SK-N-SH treated with all-trans-retinoic acid at 6 μM for 48 hours (cell line): Measurements from ENCODE around the gene SAMD1.

Experiments used
- ARNTL ChIP-seq: fragments of 450-650 bp; formaldehyde crosslinking; IDR thresholded peaks from 2 replicates; pipeline ENCODE4 v1.5.0; 2020; ENCODE audit warnings: low read depth, mild to moderate bottlenecking, moderate library complexity, borderline replicate concordance
- BACH2 ChIP-seq: fragments of 250-450 bp; sonication (Bioruptor Pico); IDR thresholded peaks from 2 replicates; pipeline ENCODE4 v1.9.0; 2021; ENCODE audit warnings: mild to moderate bottlenecking, borderline replicate concordance
- CREB5 ChIP-seq: fragments of 250-450 bp; sonication (Bioruptor Pico); IDR thresholded peaks from 2 replicates; pipeline ENCODE4 v1.5.1; 2020; ENCODE audit warnings: low read depth, mild to moderate bottlenecking, moderate library complexity
- CSDC2 ChIP-seq: fragments of 250-450 bp; sonication (Bioruptor Pico); IDR thresholded peaks from 2 replicates; pipeline ENCODE4 v1.5.0; 2020; ENCODE audit warnings: mild to moderate bottlenecking, moderate library complexity
- CSRNP3 ChIP-seq: fragments of 250-450 bp; sonication (Bioruptor Pico); IDR thresholded peaks from 2 replicates; pipeline ENCODE4 v1.5.1; 2021; ENCODE audit warnings: mild to moderate bottlenecking, moderate library complexity
- ISL1 ChIP-seq: fragments of 250-450 bp; sonication (Bioruptor Pico); IDR thresholded peaks from 2 replicates; pipeline ENCODE4 v2.1.2; 2022; ENCODE audit warnings: mild to moderate bottlenecking, moderate library complexity
- OSR1 ChIP-seq: fragments of 250-450 bp; sonication (Bioruptor Pico); IDR thresholded peaks from 2 replicates; pipeline ENCODE4 v1.8.0; 2022; ENCODE audit warnings: moderate library complexity, mild to moderate bottlenecking, inconsistent platforms
- PATZ1 ChIP-seq: fragments of 250-450 bp; sonication (Bioruptor Pico); IDR thresholded peaks from 2 replicates; pipeline ENCODE4 v1.8.0; 2020; ENCODE audit warnings: mild to moderate bottlenecking, moderate library complexity, borderline replicate concordance
- POU6F1 ChIP-seq: fragments of 250-450 bp; sonication (Bioruptor Pico); IDR thresholded peaks from 2 replicates; pipeline ENCODE4 v1.8.0; 2021; ENCODE audit warnings: low read depth, mild to moderate bottlenecking, moderate library complexity, borderline replicate concordance
- TSHZ2 ChIP-seq: fragments of 250-450 bp; sonication (Bioruptor Pico); IDR thresholded peaks from 2 replicates; pipeline ENCODE4 v1.5.0; 2020; ENCODE audit warnings: mild to moderate bottlenecking, moderate library complexity
- ZC3H10 ChIP-seq: fragments of 250-450 bp; sonication (Bioruptor Pico); IDR thresholded peaks from 2 replicates; pipeline ENCODE4 v1.5.1; 2021; ENCODE audit warnings: mild to moderate bottlenecking, moderate library complexity
- ZFP3 ChIP-seq: fragments of 250-450 bp; sonication (Bioruptor Pico); IDR thresholded peaks from 2 replicates; pipeline ENCODE4 v1.5.0; 2020; ENCODE audit warnings: mild to moderate bottlenecking, moderate library complexity
- ZFP30 ChIP-seq: fragments of 450-650 bp; formaldehyde crosslinking; IDR thresholded peaks from 2 replicates; pipeline ENCODE4 v1.5.0; 2022; ENCODE audit warnings: mild to moderate bottlenecking, moderate library complexity

- no peak for TF ChIP-seq BACH2 (CRISPR knock-in tag)
- TF ChIP-seq TSHZ2 (CRISPR knock-in tag), result no peak
- TF ChIP-seq CREB5 (CRISPR knock-in tag), result no peak
- no peak for TF ChIP-seq ISL1
- no peak for TF ChIP-seq ZC3H10
- TF ChIP-seq CSRNP3, result no peak
- no peak for TF ChIP-seq OSR1 (CRISPR knock-in tag)
- no peak for TF ChIP-seq POU6F1 (CRISPR knock-in tag)
- no peak for TF ChIP-seq ZFP30 (CRISPR knock-in tag)
- no peak for TF ChIP-seq CSDC2 (CRISPR knock-in tag)
- TF ChIP-seq PATZ1 (CRISPR knock-in tag), result no peak
- no peak for TF ChIP-seq ZFP3
- no peak for TF ChIP-seq ARNTL (CRISPR knock-in tag)
Observed at GRCh38 chr19:14085309-14085995, 5.1 kb downstream of the SAMD1 start, which contains the start of gene C19orf67.
